Measurements from ENCODE around the gene PCSK7. TPM values are rescaled to one million over a fixed set of nuclear protein-coding genes. Genes with fewer than 3 reads are reported as not detected.

Gene PCSK7
- total RNA-seq, 6 donors from 2014 or later, result 45.0 to 138 (median 63.8) TPM

GRCh38 chr11:117218133-117218915, 13.5 kb downstream of the PCSK7 start:
- no peak for TF ChIP-seq POLR2AphosphoS5 (IDR thresholded peaks at IDR 0.05)
- no peak for TF ChIP-seq EP300 (IDR thresholded peaks at IDR 0.05)
- no peak for TF ChIP-seq POLR2A (IDR thresholded peaks at IDR 0.05)
- TF ChIP-seq CTCF (IDR thresholded peaks at IDR 0.05), result no peak
- H3K9me3 ChIP-seq, result no peaks in the 10 kb centered on the region
- no peaks in the 10 kb centered on the region for H3K27me3 ChIP-seq
- WGBS, 2 donors, result 75 to 79% methylated on average over 15 of the region's 15 CpGs
- H3K4me3 ChIP-seq, result no peak overlapping the region
- peak overlapping the region; percentile 20 to 53 (median 40) for H3K27ac ChIP-seq
- ATAC-seq (ENCODE audit: low FRiP score in 2 of 2), result no peak
- H3K4me1 ChIP-seq, result peaks cover 5 to 11% (median 10%) of the 10 kb centered on the region in 4 donors
- peaks cover 15 to 94% (median 65%) of the 10 kb centered on the region in 4 donors for H3K36me3 ChIP-seq
- no peak for DNase-seq

DNA sequence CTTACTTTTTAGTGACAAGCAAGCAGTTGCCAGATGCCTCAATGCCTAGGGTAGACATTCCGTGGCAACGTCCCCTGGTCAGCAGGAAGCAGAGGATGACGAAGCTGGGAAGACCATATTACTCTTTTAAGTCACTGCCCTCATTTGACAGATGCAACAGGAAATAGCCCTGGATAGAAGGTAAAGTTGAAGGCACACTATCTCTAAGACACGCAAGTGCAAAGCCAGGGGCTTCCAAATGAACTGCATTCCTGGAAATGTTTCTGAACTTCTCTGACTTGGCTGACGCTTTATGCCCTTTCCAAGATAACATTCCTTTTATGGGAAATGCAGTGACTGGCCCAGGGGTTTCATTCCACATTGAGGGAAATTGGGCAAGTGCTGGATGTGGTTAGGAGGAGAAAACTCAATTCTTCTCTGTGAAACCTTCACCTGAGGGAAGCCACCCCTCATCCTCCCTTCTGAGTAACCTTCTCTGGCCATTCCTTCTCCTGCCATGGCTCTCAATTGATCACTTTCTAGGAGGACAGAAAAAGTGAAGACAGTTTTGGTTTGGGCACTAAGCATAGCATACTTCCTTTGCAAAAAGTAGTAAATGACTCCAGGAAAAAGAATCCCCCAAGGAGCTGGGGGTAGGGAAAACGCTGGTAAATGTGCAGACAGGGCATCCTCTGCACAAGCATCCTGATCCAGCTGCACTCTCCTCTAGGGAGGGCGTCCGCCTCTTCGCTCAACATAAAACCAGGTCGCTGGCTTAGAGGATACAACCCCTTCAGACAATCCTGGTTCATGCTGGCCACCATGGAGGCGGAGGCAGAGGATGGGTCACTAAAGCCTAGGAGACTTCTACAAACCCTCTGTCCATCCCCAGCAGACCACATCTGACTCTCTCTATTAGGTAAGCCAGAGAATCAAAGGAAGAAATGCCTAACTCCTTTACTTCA, 14.5 kb downstream of the PCSK7 start:
- no peak for TF ChIP-seq EP300 (IDR thresholded peaks at IDR 0.05)
- TF ChIP-seq CTCF (IDR thresholded peaks at IDR 0.05), result no peak
- no peak for TF ChIP-seq POLR2AphosphoS5 (IDR thresholded peaks at IDR 0.05)
- TF ChIP-seq POLR2A (IDR thresholded peaks at IDR 0.05), result no peak
- Histone ChIP-seq H3K4me1 (peaks cover 5 to 11% (median 10%) of the 10 kb centered on the region in 4 donors), H3K27me3 (no peaks in the 10 kb centered on the region), H3K4me3 (no peak overlapping the region), H3K9me3 (no peaks in the 10 kb centered on the region), H3K27ac (peak overlapping the region; percentile 20 to 53 (median 40)), H3K36me3 (peaks cover 18 to 93% (median 66%) of the 10 kb centered on the region in 4 donors)
- ATAC-seq (ENCODE audit: low FRiP score in 2 of 2) (no peak), DNase-seq (no peak)
- WGBS, 2 donors, result 81 to 87% methylated on average over 10 to 11 of the region's 11 CpGs

DNA sequence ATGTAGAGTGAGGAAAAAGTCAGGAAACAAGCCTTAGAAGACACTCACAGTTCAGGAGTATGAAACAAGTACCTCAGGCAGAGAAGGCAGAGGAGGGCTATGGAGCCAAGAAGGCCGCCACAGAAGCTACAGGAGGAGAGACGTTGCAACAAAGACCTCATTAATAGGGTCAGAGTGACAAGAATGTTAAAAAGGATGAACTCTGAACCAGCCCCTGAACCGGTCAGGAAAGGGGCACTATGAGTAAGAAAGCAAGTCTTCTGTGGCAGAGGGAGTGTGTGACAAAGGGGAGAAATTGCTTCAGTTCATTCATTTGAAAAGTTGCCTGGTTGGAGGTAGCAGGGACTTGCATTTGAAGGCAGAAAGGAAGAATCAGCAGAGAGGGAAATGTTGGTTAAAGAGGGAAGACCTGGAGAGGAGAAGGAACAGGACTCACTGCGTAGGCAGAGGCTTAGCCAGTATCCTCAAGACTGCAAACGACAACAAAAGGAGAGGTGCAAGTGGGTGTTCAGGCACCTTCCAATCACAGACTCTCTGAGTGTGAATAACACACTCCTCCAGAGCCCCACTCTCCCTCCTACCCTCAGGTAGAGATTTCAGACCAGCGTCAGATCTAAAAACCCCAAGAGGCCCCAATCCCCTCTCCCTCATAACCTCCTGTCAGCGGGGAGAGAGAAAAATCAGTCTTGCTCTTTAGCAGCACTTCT, 17.3 kb downstream of the PCSK7 start:
- H3K4me1 ChIP-seq, result peaks cover 0 to 3% (median 0%) of the 10 kb centered on the region in 4 donors
- 90% methylated on average over 7 of the region's 7 CpGs for WGBS, 2 donors
- H3K36me3 ChIP-seq, result peaks cover 17 to 81% (median 48%) of the 10 kb centered on the region in 4 donors
- no peaks in the 10 kb centered on the region for H3K9me3 ChIP-seq
- no peaks in the 10 kb centered on the region for H3K27me3 ChIP-seq
- no peak overlapping the region for H3K27ac ChIP-seq
- TF ChIP-seq CTCF (IDR thresholded peaks at IDR 0.05) (no peak), EP300 (IDR thresholded peaks at IDR 0.05) (no peak), POLR2AphosphoS5 (IDR thresholded peaks at IDR 0.05) (no peak), POLR2A (IDR thresholded peaks at IDR 0.05) (no peak)
- H3K4me3 ChIP-seq, result no peak overlapping the region
- ATAC-seq (ENCODE audit: low FRiP score in 2 of 2) (no peak), DNase-seq (no peak)

DNA sequence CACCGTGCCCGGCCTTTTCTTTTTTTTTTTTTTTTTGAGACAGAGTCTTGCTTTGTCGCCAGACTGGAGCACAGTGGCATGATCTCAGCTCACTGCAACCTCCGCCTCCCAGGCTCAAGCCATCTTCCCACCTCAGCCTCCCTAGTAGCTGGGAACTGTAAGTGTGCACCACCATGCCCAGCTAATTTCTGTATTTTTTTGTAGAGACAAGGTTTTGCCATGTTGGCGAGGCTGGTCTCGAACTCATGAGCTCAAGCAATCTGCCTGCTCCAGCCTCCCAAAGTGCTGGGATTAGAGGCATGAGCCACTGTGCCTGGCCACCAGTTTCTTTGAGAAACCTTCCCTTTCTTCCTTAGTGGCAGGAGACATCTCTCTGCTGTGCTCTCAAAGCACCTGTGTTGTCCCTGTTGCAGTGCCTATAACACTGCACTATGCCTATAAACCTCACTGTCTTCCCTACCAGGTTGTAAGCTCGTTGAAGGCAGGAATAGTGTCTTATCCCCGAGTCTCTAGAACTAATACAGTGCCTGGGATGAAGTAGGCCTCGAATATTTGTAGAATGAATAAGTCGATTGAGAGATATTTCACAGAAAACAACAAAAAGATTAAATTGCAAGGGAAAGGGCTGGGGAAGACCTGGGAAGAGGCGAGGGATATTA, 19.0 kb downstream of the PCSK7 start:
- DNase-seq (no peak), ATAC-seq (ENCODE audit: low FRiP score in 2 of 2) (no peak)
- no peaks in the 10 kb centered on the region for H3K27me3 ChIP-seq
- H3K9me3 ChIP-seq, result no peaks in the 10 kb centered on the region
- H3K36me3 ChIP-seq, result peaks cover 3 to 66% (median 31%) of the 10 kb centered on the region in 4 donors
- no peak overlapping the region for H3K4me3 ChIP-seq
- TF ChIP-seq EP300 (IDR thresholded peaks at IDR 0.05) (no peak), POLR2A (IDR thresholded peaks at IDR 0.05) (no peak), POLR2AphosphoS5 (IDR thresholded peaks at IDR 0.05) (no peak), CTCF (IDR thresholded peaks at IDR 0.05) (no peak)
- H3K4me1 ChIP-seq, result no peaks in the 10 kb centered on the region
- no peak overlapping the region for H3K27ac ChIP-seq
- WGBS, 2 donors, result 93 to 94% methylated on average over 11 of the region's 11 CpGs
